HUDEP-2 (cell line): ENCODE measurements around the gene TPRKB.
"Not testable (repeated sequence)": the region's sequence is repeated elsewhere in the genome, so short reads cannot be mapped to it uniquely, and the experiment has no call there.

Source experiments
- DNase-seq, 76 experiments: peaks; one replicate each; lab custom pipeline; 2025; ENCODE audit not compliant: unreplicated experiment in 76 of 76; lab: John Stamatoyannopoulos, UW

TPRKB gene

DNA sequence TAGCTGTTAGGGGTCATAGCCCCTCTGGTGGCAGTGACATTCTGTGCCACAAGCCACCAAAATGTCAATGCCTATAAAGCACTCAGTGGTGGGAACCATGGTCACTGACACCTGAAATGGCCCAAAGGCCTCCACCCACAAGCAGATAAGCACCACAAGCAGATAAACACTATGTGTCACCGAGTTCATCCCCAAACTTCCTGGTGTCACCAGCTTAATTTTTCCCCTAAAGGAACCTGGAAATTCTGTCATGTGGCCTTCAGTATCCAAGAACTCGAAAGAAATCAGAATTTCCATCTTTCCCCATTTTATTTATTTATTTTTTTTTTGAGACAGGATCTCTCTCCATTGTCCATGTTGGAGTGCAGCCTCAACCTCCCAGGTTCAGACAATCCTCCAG lies 3.6 kb upstream of the TPRKB start:
- DNase-seq: no peak

DNA sequence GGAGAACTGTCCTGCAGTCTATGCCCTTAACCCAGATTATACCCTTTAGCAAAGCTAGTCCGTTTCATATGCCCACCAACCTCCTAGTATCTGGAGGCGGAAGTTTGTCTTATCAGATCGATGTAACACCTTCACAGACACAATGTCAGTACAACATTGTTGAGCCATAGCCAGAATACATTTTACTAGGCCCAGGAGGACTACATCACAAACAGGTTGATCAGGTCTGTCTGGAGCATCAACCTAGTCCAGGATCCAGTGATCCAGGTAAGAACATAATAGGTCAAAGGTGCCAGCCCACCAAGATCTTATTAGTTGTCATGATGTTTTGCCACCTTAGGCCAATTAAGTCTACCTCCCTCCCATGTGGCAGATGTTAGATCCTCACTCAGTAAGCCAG lies 2.0 kb upstream of the TPRKB start:
- no peak for DNase-seq

DNA sequence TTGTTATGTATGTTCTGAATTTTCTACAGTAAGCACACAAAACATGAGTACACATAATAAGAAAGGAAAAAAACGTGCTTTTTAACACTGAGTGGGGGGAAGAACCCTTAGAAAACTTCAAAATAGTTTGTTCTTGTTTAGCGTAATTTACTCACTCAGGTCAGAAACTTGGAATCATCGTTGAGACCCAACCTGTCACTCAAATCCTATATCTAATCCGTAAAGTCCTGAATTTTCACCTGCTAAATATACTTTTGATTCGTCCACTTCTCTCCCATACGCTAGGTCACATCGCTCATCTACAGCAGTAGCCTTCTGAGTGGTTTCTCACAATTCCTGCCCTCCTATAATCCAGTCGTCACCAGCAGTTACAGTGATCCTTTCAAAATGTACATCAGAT lies 767 bp downstream of the TPRKB start:
- no peak for DNase-seq

DNA sequence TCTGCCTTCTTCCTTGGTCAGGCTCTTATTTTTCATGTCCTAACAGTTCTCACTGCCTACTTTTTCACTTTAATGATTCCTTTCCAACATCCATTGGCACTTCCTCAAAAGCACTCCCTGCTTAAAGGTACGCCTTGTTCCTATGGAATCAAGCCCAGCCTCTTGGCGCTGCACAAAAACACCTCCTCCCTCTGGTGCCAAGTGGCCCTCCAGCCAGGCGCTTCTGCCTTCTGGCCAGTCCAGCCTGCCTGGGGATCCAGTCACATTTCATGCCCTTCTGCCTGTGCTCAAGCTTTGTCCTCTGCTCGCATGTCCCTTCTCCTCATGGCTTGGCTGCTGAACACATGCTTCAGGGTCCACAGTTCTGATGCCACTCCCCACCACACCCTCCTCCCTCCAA lies 6.3 kb downstream of the TPRKB start:
- no peak for DNase-seq

DNA sequence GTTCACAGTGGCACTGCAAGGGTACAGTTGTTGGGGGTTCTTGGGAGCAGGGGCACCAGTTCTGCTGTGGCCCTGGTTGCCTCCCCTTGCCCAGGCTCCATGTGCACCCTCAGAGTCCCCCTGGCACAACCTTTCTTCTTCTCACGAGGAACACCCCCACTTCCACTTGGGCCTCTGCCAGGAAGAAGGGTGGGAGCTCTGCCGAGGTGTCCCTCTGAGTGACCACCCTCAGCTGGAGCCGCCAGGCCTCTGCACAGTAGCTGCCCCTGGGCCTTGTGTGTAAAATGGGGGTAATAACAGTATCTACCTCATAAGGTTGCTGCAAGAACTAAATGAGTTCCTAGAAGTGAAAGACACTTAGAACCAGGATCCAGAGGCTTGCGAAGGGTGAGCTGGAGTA lies 8.4 kb downstream of the TPRKB start:
- no peak for DNase-seq

DNA sequence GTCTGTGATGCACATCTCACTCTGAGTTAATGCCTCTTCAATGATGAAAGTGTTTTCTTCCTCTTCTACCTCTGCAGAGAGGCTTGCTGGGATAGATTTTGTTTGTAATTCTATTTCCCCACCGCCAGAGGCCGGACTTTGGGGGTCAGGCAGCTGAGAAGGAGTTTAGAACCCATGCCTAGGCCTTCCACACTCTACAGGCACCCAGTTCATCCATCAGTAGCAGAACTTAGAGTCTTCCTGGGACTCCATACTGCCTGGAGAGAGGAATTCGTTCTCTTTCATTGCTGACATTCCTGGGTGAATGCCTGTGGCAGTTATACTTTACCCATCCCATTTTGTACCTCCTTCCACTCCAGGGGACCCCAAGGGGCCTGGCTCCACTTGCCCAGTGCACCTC lies 9.1 kb downstream of the TPRKB start:
- DNase-seq: no peak

DNA sequence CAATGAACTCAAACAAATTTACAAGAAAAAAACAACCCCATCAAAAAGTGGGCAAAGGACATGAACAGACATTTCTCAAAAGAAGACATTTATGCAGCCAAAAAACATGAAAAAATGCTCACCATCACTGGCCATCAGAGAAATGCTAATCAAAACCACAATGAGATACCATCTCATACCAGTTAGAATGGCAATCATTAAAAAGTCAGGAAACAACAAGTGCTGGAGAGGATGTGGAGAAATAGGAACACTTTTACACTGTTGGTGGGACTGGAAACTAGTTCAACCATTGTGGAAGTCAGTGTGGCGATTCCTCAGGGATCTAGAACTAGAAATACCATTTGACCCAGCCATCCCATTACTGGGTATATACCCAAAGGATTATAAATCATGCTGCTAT lies 10.5 kb downstream of the TPRKB start:
- not testable (repeated sequence) for DNase-seq

DNA sequence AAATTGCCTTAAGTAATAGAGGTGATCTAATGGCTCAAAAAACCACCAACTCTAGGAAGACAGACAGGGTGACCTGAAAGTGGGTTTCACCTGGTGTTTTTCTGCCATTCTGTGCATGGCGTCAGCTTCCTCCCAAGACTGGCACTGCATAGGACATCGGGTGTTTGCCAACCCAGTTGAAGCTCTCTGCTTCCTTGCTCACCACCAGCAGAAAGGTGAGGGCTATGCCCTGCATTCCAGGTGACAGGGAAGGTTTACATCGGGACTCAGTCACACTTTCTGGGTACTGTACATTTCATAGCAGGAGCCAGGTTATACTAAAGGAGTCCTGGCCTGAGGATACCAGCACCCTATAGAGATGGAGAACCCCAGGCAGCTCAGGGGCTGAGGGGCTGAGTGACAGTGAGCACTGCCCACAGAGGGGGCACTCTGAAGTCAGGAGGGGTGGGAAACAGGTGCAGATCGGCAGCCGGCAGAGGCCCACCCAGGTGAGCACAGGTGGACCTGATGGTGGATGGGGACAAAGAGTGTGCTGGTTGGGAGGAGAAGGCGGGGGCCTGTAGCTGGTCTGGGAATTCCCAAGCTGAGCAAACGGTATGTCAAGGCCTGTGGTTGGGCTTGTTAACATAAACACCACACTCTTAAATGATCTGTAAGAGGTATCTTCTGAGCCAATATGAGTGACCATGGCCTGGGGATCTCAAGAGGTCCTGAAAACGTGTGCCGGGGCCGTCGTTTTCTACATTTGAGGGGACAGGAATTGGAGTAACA lies 18.1 kb downstream of the TPRKB start:
- no peak for DNase-seq

DNA sequence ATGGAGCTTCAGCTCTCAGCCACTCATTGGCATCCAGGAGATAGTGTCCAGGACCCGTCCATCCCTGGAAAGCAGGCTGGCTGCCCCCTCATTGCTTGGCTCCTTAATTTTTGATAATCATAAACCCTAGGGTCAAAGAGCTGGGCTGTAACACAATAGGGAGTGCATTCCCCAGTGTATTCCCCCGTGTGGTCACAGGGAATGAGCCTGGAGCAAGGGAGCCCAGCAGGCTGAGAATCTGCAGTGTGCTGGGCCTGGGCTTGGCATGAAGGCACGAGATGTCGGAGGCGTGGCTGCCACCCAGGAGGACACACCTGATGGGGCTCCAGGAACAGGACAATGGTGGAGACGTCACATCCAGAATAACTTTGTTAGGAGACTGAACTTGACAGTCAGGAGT lies 18.7 kb downstream of the TPRKB start:
- DNase-seq: no peak

DNA sequence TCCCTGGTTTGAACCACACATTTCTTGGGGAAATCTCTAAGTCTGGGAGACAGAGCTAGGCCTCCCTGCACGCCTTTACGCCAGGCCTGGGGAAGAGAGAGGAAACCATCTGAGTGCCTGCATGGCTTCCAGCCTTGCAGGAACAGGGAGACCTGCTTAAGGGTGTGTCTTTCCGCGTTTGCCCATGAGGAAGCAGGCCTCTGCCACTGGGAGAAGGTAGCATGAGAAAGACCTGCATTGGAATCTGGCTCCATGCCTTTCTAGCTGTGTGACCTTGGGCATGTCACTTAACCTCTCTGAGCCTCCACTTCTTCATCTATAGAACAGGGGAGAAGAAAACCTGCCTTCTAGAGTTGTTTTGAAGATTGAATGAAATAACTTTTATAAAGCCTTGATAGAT lies 19.4 kb downstream of the TPRKB start:
- DNase-seq: not testable (repeated sequence)

DNA sequence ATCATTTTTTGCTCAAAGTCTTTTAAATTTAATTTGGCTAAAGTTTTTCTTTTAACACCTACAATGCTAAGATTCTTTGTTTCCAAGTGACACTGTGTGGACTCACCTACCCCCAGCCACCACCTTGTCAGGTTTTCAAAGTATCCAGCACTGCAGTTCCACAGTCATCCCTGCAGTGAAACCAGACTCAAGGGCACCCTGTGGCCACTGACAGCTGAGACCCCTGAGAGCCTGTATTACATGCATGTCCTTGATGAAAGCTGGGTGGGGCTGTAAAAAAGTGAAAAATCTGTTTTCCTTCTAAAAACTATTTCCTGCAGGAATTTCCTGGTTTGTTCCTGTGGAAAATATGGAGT lies 19.9 kb downstream of the TPRKB start:
- DNase-seq: no peak

DNA sequence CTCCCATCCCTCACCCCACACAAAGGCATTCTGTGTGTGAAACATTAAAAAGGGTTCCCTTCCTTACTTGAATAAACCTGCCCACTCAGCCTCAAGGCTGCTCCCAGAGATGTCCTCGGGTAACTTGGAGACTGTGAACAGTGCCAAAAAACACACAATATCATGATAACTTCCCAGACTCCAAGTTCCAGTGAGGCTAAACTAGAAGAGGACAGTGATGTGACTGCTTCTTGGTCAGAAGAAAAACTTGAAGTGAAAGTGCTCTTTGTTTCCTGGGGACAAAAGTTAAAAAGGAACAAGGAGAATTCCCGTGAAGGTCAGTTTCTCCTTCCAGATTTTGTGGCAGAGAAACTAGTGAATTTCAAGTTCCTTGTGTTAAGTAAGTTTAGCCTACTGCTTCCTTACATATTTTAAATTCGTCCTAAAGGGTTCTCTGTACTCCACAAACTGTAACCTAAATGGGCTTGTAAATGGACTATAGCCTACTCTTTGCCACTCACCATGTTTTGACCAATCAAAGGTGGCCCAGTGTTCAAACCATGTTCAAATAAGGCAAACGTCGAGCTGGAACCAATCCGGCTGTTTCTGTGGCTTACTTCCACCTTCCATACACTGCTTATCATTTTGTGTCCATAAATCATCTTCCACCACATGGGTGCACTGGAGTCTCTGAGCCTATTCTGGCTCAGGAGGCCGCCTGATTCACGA lies 20.4 kb downstream of the TPRKB start:
- peak in 2 of 76 experiments; percentile 1 to 5 for DNase-seq

DNA sequence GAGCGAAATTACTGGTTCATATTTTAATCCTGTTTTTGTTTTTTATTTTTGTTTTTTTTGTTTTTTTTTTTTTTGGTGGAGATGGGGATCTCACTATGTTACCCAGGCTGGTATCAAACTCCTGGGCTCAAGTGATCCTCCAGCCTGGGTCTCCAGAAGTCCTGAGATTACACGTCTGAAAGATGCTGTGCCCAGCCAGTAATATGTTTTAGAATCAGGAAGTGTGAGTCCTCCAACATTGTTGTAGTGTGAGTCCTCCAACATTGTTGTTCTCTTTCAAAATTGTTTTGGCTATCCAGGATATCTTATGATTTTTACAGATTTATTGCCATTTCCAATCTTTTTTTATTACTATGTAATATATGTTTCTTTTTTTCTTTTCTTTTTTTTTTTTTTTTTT lies 23.1 kb downstream of the TPRKB start:
- no peak for DNase-seq

DNA sequence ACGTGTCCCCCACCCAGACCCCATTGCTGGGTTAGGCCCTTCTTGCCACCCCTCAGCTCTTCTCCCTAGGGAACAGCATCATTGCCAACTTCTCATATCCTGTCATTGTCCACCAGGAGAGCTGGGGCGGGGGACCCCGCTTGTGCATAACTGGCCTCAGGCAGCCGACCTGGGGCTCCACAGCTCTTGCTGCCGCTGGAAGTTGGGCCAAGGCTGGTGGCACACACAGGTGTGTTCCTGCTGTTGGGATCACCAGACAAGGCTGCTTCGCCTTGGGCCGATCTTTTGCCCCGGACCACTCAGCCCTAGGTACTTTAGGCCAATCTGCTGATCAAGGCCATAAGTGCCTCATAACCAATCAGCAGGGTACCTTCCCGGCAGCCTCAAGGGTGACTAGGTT lies 28.6 kb downstream of the TPRKB start:
- no peak for DNase-seq

DNA sequence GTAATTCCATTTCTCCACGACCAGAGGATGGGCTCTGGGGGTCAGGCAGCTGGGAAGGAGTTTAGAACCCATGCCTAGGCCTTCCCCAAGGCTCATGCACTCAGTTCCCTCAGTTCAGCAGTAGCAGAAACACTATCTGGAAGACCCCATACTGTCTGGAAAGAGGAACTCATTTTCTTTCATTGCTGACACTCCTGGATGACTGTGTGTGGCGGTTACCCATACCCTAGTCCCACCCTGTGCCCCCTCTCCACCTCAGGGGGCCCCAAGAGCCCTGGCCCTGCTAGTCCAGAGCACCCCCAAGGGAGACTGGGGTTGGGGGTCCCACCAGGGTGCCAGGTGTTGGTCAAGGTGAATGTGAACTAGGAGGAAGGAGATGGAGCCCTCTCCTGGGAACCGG lies 29.5 kb downstream of the TPRKB start:
- DNase-seq: no peak

DNA sequence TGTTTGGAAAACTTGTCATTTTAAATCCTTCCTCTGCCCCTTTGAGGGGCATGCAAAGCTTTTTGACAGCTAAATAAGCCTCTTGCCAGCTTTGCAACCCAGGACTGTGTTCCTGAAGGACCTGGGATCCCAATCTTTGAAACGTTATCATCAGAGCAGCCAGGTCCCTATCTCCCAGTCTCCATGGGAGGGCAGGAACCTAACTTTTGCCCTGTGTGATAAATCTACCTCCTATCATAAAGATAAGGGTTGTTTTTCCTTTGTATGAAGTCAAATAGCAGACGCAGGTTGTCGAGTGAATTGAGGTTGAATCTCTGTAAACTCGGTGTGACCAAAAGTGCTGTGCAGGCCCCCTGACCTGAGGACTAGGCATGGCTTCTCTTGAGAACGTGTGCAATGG lies 30.1 kb downstream of the TPRKB start:
- DNase-seq: no peak

DNA sequence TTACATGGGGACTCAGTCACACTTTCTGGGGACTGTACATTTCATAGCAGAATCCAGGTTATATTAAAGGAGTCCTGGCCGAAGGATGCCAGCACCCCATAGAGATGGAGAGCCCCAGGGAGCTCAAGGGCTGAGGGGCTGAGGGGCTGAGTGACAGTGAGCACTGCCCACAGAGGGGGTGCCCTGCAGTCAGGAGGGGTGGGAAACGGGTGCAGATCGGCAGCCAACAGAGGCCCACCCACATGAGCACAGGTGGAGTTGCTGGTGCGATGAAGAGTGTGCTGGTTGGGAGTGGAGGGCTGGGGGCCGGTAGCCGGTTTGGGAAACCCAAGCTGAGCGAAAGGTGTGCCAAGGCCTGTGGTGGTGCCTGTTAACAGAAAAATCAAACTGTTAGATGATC lies 32.1 kb downstream of the TPRKB start:
- no peak for DNase-seq

DNA sequence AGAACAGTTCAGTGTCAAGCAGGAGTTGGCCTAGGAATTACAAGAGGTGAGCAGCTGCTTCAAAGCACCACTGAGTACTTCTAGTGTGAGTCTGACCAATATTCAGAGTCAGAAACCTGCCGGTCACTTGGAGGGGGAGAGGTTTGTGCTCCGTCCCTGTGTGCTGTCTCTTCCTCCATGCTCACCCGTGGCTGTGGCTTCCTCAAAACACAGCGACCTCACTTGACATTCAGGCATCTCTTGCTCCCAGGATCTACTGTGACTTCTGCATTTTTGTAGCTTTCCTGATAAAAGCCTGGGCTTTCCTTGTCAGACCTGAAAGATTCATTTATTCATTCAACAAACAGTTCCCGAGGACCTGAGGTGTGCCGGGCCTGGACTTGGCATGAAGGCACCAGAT lies 32.9 kb downstream of the TPRKB start:
- no peak for DNase-seq

DNA sequence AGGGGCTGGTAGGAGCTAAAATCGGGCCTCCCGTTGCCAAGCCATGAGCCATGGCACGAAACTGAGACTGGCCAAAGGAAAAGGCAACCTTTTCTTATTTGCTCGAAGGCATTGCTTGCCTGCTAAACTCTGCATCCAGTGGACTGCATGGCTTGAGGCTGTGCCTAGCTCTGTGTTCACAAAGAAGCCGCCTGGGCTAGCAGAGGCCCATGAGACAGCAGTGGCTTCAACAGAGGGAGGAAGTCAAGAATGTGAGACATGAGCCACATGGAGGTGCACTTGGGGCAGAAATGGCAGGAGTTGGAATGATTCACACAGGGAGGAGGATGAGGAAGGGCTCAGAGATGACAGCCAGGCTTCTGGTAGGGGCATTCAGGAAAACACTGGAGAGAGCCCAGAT lies 33.5 kb downstream of the TPRKB start:
- no peak for DNase-seq

DNA sequence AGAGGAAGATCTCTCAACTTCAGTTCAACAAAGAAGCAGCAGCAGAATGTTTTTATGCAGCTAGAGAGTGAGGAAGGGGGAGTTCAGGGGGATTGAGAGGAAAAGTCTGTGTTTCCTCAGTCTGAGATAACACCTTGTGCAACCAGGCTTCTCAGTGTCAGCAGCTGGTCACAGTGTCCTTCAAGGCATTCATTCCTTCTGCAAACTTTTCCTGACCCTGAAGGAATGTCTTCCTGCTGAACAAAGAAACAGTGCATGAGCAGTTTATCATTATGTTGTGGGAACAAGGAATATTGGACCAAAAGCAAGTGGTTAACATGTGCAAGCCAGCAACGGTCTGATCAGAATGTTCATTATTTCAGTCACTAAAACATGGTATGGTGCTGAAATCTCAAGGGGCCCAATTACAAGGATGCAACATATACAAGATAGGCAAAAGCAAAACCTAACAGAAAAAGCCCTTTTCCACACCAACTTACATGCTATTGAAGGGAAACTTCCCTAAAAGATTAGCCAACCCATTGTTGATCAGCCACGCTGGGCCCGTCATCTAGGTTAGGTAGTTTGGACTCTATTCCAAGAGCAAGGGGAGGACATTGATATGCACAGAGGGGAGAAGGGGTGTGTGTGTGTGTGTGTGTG lies 34.2 kb downstream of the TPRKB start:
- DNase-seq: not testable (repeated sequence)

DNA sequence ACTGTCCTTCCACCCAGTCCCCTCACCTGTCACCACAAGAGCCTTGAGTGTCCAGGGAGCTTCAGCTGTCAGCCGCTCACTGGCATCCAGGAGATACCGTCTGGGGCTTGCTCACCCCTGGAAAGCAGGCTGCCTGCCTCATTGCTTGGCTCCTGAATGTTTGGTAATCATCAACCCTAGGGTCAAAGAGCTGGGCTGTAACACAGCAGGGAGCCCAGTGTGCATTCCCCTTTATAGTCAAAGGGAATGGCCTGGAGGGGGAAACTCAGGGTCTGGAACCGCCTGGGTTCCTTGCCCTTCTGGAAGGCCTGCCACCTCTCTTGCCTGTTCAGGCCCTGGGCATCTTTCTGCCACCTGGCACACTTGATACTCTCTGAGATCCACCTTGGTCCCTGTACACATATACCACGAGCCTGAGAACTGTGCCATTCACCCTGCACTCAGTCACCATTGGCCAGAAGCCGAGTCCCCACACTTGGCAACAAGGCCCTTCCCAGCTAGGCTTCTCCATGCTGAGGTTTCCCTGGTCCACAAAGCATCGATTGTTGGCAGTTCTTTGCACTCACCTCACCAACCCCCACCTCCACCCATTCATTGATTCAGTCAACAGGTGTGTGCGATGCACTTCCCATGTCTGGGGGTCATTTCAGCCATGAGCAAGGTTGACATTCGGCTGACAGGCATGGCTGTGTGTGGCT lies 35.0 kb downstream of the TPRKB start:
- DNase-seq: no peak

DNA sequence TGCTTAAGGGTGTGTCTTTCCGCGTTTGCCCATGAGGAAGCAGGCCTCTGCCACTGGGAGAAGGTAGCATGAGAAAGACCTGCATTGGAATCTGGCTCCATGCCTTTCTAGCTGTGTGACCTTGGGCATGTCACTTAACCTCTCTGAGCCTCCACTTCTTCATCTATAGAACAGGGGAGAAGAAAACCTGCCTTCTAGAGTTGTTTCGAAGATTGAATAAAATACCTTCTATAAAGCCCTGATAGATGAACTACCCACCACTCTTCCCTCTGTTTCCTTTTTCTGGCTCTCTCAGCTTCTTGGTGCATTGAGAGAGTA lies 35.7 kb downstream of the TPRKB start:
- DNase-seq: not testable (repeated sequence)
